GM06990 (cell line): Measurements from ENCODE around the gene CACNA1F.
A peak's percentile ranks its signal among the peaks of the same experiment; 100 is the strongest.

Experiments
- DNase-seq: peaks from one replicate; pipeline ENCODE4 v3.0.0-alpha.2; 2011; ENCODE audit not compliant: insufficient read length; ENCODE audit errors: extremely low read depth
- H3K27me3 ChIP-seq: replicated peaks from 2 replicates; pipeline ENCODE4 v1.6.0; 2011; ENCODE audit warnings: low read length; ENCODE audit not compliant: control insufficient read depth, insufficient read depth
- H3K36me3 ChIP-seq: 2 replicates; pipeline ENCODE4 v1.5.1; 2011; ENCODE audit warnings: low read length; ENCODE audit not compliant: control insufficient read depth, insufficient read depth
- H3K4me3 ChIP-seq: replicated peaks from 2 replicates; pipeline ENCODE4 v1.5.1; 2011; ENCODE audit warnings: low read depth, mild to moderate bottlenecking, control low read depth, low read length
- CTCF ChIP-seq: IDR thresholded peaks from 2 replicates; pipeline ENCODE4 v1.5.1; 2011; ENCODE audit warnings: low read length, control low read depth, mild to moderate bottlenecking, inconsistent platforms; ENCODE audit not compliant: insufficient read depth, poor library complexity, severe bottlenecking

CACNA1F gene

GRCh38 chrX:49188468-49189076 lies 44.6 kb downstream of the CACNA1F start:
- TF ChIP-seq CTCF = no peak
- Histone ChIP-seq H3K27me3 (no peaks in the 10 kb centered on the region), H3K36me3 (no peaks in the 10 kb centered on the region), H3K4me3 (no peak overlapping the region)
- no peak for DNase-seq

- no peak overlapping the region for H3K4me3 ChIP-seq
- no peak for TF ChIP-seq CTCF
- no peak for DNase-seq
- H3K27me3 ChIP-seq = no peaks in the 10 kb centered on the region
- no peaks in the 10 kb centered on the region for H3K36me3 ChIP-seq
Measured at GRCh38 chrX:49187526-49187925, 45.6 kb downstream of the CACNA1F start.

GRCh38 chrX:49187028-49187394 lies 46.1 kb downstream of the CACNA1F start:
- H3K36me3 ChIP-seq = no peaks in the 10 kb centered on the region
- no peak overlapping the region for H3K4me3 ChIP-seq
- DNase-seq = no peak
- no peaks in the 10 kb centered on the region for H3K27me3 ChIP-seq
- TF ChIP-seq CTCF = no peak

GRCh38 chrX:49186125-49187027 lies 46.8 kb downstream of the CACNA1F start, which contains the start of gene PRICKLE3:
PRICKLE3 (minus strand) TSS chrX:49186373; CDS start chrX:49186297, 76 bp downstream.
- Histone ChIP-seq H3K4me3 (peak within 1 kb of the TSS; percentile 69), H3K36me3 (no peaks in the 10 kb centered on the region), H3K27me3 (no peaks in the 10 kb centered on the region)
- peak; percentile 87 for DNase-seq
- peak; percentile 67 for TF ChIP-seq CTCF

GRCh38 chrX:49184294-49185281 lies 48.6 kb downstream of the CACNA1F start:
- DNase-seq = peak; percentile 53
- Histone ChIP-seq H3K27me3 (no peaks in the 10 kb centered on the region), H3K36me3 (no peaks in the 10 kb centered on the region), H3K4me3 (peak overlapping the region; percentile 69)
- no peak for TF ChIP-seq CTCF
